HEK293 (cell line): ENCODE results near the gene PAX1.

Experiments used
- CTCF ChIP-seq: fragments of 450-650 bp; formaldehyde crosslinking; IDR thresholded peaks from 2 replicates; pipeline ENCODE4 v1.5.1; 2016; ENCODE audit warnings: missing biosample characterization, missing genetic modification characterization
- KLF10 ChIP-seq: fragments of 450-650 bp; IDR thresholded peaks from 2 replicates; pipeline ENCODE4 v1.5.1; 2018; ENCODE audit warnings: missing biosample characterization, mild to moderate bottlenecking, missing genetic modification characterization
- OVOL3 ChIP-seq: fragments of 450-650 bp; formaldehyde crosslinking; IDR thresholded peaks from 2 replicates; pipeline ENCODE4 v1.5.1; 2016; ENCODE audit warnings: missing biosample characterization, missing genetic modification characterization
- ZNF747 ChIP-seq: fragments of 450-650 bp; formaldehyde crosslinking; IDR thresholded peaks from 2 replicates; pipeline ENCODE4 v1.5.1; 2016; ENCODE audit warnings: missing biosample characterization, missing genetic modification characterization

DNA sequence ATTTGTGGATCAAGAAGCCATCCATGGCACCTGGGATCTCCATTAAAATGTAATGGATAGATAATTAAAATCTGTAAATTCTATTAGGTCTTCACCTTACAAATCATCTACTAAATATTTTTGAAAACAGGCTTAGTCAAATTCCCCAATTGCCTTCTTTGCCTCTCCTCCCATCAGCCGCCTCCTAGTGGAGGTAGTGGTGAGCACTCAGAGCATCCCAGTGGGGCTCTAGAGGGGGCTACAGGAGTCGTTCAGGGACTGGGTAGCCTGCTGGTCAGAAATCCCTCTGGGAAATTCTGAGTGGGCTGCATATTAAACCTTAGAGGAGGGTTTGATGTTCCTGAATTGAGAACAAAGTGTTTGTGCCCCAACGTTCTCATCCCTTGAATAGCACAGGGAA is 20.8 kb upstream of the PAX1 start:
- no peak for TF ChIP-seq ZNF747 (tag by site-specific recombination)
- TF ChIP-seq CTCF (tag by site-specific recombination) = no peak
- no peak for TF ChIP-seq KLF10
- no peak for TF ChIP-seq OVOL3 (tag by site-specific recombination)
